Amygdala (tissue), 56 donors: ENCODE results near the gene MDM4.

Experiments used
- DNase-seq, 56 donors: peaks; one replicate each; lab custom pipeline; 2025; lab: John Stamatoyannopoulos, UW

Gene MDM4, protein sequence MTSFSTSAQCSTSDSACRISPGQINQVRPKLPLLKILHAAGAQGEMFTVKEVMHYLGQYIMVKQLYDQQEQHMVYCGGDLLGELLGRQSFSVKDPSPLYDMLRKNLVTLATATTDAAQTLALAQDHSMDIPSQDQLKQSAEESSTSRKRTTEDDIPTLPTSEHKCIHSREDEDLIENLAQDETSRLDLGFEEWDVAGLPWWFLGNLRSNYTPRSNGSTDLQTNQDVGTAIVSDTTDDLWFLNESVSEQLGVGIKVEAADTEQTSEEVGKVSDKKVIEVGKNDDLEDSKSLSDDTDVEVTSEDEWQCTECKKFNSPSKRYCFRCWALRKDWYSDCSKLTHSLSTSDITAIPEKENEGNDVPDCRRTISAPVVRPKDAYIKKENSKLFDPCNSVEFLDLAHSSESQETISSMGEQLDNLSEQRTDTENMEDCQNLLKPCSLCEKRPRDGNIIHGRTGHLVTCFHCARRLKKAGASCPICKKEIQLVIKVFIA

DNA sequence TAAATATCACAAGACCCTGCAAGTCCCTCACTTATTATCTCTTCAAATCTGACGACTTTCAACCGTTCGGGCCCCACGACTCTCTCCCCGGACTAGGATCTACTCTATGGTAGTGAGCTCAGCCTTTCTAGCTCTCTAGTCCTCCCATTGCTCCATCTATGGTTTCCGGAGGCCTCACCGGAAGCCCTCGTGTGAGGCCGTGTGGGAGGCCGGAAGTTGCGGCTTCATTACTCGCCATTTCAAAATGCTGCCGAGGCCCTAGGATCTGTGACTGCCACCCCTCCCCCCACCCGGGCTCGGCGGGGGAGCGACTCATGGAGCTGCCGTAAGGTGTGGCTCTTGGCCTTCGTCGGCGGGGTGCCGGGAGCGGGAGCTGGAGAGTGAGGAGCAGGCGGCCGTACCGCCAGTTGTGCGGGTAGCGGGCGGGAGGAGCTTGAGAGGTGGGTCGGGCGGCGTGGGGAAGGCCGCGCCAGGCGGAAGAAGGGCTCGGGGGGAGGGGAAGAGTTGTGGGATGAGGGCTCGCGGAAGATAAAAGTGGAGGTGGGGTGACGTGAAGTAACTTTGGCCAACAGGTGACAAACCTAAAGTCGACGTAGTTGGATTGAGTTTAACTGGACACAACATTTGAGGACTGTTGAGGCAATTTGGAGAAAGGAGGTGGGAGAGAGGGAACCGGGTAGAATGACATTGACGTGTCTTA, at the start of gene MDM4:
Gene MDM4, plus strand, starts transcription at position 227 of the 700 bp plus-strand sequence. CDS start 9,113 bp downstream, outside the sequence.
- DNase-seq, result peak in 55 of 56 donors; percentile 56 to 94 (median 85)

DNA sequence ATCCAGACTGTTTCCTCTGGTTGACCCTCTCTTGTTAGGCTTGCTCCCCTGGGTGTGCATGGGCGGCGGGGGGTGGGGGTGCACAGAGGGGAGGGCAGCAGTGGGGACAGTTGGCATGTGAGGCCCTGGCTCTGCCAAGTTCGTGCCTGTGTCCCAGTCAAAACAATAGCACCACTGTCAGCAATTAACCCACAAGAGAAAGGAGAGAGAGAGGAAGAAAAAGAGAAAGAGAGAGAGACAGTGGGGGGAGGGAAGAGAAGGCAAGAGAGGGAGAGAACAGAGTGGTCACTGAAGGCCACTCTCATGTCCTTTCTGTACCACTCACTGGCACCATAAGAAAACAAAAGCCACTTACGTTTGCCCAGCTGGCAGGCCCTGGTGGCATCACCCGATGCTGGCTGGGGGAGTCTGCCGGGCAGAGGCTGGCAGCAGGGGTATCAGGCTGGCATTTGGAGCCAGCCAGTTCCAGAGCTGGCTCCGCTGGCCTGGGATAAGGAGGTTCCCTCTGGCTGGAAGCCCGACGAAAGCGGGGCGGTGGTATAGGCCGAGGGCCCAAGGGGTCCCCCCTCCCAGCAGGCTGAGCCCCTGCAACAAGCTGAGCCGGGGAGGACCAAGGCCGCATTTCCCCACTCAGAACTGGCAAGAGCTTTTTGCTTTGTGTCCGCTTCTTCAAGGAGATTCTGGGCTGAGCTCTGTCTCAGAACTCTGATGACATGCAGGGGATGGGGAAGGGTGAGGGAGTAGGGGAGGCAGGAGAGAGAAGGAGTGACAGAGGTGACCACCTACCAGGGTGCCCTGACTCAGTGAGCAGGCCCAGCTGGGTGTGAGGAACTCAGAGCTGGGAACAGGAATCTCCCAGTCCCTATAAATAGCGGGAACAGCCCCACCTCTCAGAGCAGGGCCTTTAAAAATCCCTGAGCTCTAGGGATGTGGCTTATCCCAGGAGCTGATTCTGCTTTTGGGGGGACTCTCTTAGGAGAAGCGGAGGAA, 49.5 kb upstream of the MDM4 start:
- DNase-seq, result peak in 55 of 56 donors; percentile 39 to 97 (median 84)

DNA sequence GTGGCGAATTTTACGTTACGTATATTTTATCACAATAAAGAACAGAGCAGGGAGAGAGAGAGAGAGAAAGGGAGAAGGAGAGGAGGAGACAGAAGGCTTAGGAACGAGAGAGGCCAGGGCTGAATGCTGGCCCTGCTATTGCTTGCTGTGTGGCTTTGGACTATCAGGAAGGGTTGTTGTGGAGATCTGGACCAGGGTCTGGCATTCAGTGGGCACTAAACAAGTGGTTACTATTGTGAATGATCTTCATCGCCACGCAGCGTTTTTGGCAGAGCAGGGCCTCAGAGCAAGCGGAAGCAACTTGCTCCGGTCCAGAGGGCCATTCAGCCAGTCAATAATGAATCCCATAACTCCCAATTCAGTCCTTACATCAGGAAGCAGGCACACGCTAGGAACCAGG, 48.0 kb upstream of the MDM4 start:
- DNase-seq, result peak in 37 of 56 donors; percentile 20 to 79 (median 52)

DNA sequence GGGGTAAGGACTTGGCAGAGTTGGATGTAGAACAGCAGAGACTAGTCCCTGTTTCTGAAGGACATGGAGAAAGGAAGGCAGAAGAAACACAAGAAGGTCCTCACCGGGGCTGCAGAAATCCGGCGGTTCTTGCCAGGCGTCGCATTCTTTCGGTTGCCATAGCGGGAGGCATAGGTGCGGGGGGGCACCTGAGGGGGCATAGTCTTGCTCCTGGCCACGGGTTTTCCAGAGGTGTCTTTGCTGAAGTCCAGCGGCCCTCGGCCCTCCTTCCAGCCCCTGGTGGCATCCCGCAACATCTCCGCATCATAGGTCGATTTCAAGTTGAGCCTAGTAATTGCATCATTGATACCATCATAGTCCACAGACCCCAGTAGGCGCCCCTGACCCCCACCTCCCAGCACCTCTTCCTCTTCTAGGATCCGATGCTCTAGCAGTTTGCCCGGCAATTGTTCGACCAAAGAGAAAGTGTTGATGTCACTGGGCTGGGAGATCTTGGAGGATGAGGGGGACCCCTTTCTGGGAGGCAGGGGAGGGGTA, 47.4 kb upstream of the MDM4 start:
- DNase-seq, result no peak

DNA sequence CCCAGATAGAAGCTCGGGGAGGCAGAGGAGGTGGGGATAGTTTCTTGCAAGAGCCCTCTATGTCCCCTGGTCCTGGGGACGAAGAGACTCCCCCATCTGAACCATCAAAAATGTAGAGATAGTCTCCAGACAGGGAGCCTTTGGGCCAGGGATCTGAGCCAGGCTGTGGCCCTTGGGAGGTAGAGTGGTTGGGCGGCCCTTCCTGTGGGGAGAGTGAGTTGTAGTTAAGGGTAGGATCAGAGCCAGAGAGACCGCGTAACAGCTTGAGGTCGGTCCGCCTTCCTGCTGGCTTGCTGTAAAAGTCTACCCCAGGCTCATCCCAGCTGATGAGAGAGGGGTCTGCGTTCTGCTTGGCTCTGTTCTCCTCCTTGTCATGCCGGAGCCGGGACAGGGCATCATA, 46.9 kb upstream of the MDM4 start:
- no peak for DNase-seq

DNA sequence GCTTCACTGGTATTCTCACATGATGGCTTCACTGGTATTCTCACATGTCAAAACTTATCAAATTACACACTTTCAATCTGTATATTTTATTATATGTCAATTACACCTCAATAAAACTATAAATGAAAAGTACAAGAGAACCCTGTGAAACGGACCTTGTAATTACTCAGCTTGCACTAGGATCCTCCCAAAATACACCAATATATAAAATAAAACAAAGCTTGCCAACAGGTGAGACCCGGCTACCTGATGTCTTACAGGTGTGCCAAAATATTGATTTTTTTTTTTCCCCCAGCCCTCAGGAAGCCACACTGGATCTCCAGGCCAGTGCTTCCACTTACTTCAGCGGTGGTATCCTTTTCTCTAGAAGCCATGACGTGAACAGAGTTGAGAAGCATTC, 44.5 kb upstream of the MDM4 start:
- DNase-seq, result no peak

DNA sequence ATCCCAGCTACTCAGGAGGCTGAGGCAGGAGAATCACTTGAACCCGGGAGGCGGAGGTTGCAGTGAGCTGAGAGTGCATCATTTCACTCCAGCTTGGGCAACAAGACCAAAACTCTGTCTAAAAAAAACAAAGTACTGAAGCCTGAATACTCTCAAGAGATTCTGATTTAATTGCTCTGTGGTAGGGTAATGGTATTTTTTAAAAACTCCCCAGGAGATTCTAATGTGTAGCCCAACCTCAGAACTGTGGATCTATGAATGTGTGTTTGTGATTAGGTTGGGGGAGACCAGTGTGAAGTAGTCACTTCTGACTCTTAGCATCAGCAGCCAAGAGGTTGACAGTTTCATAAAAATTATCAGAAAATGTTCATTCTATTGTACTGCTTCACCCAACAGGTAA, 43.5 kb upstream of the MDM4 start:
- DNase-seq, result no peak

DNA sequence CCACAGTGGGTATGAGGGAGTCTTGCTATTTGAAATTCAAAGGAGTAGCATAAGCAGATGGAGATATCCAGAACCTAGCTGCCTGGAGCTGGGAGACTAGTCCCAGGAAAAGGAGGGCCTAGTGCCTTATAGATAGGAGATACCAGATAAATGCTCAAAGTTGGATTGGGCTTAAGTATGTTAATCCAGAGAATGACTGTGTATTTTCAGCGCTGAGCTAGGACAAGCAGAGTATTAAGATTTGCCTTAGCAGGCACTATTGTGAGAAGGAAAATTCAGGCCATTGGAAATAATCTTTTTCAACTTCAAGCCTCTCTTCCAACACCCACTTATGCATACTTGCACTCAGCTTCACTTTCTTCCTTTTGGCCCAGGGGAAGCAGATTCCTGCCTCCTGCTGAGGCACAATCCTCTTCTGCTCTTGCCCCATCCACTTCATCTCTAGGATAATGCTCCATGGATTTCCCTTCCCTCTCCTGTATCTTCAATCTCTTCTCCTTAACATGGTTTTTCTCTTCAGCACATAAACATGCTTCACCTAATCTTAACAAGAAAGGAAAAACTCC, 42.7 kb upstream of the MDM4 start:
- DNase-seq, result no peak

DNA sequence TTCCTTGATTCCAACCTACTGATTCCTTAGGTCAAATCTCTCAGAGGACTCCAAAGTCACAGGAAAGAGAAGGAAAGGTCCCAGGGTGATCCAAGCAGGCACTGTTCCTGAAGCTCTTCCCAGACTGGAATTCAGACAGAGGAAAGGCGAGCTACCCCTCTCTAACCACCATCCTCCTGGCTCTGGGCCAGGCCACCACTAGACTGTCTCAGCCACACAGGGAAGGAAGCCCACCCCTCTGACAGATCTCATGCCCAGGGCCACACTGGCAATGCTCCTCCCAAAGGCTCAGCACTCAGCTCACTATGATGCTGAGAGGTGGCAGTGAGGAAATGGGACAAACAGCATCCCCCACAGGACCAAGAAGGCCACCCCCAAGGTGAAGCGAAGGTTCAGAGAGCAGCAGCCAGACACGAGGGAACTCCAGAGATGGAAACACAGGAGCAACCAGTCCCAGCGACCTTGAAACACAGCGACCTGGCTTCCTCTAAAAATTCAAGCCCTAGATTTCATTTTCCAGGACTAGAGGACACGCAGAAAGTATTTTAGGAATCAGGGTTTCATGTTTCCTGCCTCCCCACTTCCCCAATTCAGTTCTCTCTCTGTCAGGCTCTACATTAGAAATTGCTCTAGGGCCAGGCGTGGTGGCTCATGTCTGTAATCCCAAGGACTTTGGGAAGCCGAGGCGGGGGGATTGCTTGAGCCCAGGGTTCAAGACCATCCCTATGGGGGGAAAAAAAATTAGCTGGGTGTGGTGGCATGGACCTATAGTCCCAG, 40.4 kb upstream of the MDM4 start:
- DNase-seq, result peak in 1 of 56 donors; percentile 29

DNA sequence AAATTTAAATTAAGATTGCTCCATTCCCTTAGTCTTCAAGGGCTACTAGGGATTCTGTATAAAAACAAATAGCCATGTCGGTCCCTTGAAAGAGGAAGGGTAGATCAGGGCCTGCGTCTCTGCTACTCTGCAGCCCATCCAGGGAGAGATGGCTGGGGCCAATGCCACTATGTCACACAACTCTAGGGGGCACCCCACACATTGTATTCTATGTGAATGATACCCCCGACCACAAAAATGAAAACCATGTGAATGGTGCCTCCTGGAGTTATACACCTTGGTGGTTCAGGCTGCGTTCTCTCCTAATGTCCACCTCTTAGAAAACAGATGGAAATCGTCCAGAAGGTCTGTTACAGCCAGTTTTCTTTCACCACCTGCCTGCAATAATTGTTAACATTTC, 39.6 kb upstream of the MDM4 start:
- peak in 1 of 56 donors; percentile 27 for DNase-seq

DNA sequence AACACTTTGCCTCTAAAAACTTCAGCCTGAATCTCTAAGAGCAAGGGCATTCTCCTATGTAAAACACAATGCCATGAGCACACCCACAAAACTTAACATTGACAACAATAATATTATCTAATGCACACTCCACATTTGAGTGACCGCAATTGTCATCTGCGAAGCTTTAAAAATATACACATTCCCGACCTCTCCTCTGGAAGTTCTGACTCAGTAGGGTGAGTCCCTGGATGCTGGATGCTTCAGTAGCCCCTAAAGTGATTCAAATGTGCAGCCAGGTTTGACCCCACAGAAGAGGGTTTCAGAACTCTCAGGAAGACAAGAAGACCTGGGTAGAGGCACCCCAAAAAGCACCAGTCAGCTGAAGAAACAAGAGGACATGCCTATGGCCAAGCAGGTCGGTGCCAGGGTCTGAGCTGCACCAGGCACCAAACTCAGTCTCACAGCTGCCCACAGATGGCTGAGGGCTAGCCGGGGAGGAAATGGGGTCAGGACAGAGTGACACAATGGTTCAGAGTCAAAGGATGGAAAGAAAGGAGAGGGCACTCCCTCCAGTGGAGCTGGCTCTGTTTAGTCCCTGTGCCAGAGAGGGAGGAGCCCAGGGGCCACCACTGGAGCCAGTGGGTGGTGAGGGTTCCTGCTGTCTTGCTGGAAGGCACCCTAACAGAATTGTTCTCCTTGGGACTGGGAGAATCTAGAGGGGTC, 39.0 kb upstream of the MDM4 start:
- DNase-seq, result peak in 50 of 56 donors; percentile 26 to 90 (median 70)

DNA sequence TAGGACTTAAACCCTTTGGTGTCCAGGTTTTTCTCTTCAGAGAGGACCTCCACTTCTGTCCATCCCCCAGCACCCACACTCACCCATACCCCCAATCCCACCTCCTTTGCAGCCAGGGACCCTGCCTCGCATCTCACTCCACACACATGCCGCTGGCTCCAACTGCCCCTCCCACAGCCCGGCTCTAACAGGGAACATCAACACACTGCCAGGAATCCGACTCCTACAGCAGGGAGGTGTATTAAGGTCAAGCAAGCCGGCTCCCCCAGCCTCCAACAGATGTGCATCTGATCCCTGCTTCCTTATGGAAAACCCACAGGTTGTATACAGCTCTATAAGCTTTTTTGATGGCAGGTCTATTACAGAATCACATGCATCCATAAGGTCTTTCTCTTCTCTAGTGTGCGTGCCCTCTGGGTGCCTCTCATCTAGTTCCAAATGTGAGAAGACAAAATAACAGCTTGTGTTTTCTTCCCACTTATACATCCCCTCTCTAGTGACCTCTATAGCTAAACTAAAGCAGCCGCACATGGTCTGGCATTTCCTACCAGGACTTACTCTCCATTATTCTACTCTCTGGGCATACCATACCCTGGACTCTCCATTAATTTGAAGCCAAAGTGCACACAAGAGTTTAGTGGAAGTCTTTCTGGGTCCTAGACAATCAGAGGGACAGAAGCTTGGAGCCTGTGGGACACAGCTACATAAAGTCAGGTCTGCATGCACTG, 37.9 kb upstream of the MDM4 start:
- peak in 2 of 56 donors; percentile 14 to 53 for DNase-seq

DNA sequence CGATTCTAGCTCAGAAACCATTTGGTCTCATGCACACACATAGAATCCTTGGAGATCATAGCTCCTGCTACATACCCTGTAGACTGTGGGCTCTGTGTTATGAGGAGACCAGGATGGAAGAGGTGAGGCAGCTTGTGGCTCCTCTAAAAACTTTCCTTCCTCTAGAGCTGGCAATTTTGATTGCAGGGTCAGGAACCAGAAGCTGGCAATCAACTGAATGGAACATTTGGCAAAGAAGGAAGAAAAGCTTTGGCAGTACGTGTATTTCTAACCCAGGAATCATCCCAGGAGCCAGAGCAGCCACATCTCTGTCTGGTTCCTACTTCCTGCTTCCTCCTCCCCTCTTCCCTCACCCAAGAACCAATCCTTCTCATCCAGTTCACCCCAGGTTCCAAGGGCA, 37.3 kb upstream of the MDM4 start:
- no peak for DNase-seq

DNA sequence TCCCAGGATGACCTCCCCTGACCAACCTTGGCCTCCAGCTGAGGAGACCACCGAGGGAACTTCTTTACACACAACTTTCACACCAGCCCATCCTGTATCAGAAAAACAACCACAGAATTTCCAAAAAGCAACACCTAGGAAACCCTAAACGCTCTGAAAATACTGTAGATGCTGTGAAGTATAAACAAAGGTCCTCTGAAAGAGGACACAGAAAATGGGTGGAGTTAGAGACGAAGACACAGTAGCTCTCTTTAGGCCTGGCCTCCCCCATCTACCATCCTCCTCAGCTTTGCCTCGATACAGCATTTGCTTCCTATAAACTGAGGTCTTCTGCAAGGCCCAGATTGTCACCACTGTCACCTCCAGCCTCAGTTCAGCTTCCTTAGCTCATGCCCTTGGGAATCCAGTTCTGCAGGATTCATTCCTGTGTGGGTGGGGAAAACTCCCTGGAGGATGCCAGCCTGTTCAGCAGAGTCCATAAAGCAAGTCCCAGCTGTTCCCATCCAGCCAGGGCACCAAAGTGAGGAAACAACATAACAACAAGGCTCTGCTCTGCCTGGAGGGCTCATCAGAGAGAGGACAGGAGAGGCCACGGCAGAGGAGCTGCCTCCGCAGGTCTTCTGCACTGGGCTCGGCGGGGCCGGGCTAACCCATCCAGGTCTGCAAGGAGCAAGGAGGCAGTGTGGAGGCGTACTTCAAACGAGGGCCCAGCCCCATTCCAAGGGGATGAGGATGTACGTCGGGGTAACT, 36.6 kb upstream of the MDM4 start:
- DNase-seq, result no peak

DNA sequence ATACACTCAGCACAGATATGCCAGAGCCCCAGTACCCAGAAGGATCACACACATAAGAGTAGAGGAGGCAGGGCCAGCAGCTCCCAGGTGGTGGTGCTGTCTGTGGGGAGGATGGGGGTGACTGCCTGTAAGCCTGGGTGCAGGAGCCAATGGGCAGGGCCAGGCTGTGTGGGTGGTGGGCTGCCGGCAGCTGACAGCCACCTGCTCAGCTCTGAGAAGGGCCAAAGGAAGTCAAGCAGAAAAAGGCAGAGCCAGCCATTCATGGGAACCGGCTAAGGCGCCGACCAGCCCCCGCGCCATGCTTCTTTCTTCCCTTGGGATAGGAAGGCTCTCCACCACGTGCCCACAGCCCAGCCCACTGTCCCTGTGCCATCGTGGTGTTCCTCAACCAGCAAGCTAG, 35.7 kb upstream of the MDM4 start:
- DNase-seq, result peak in 1 of 56 donors; percentile 13

DNA sequence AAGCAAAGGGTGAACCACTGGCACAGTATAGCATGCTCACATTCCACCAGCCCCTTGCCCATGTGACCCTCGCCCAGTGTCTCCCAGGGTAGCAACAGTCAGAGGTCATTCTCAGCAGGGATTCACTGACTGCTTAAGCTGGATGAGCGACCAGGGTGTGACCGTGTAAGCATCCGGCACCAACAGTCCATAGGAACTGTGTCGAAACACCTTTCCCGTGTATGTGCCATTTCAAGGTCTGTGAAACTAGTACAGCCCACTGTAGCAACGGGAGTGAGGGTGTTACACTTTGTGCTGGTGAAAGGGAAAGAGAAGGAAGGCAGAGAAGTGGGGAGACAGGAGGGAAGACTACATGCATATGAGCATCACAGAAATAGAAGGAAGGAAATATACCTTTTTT, 32.4 kb upstream of the MDM4 start:
- DNase-seq, result no peak
